ENCODE data around the gene NANOS3.

NANOS3 gene

DNA sequence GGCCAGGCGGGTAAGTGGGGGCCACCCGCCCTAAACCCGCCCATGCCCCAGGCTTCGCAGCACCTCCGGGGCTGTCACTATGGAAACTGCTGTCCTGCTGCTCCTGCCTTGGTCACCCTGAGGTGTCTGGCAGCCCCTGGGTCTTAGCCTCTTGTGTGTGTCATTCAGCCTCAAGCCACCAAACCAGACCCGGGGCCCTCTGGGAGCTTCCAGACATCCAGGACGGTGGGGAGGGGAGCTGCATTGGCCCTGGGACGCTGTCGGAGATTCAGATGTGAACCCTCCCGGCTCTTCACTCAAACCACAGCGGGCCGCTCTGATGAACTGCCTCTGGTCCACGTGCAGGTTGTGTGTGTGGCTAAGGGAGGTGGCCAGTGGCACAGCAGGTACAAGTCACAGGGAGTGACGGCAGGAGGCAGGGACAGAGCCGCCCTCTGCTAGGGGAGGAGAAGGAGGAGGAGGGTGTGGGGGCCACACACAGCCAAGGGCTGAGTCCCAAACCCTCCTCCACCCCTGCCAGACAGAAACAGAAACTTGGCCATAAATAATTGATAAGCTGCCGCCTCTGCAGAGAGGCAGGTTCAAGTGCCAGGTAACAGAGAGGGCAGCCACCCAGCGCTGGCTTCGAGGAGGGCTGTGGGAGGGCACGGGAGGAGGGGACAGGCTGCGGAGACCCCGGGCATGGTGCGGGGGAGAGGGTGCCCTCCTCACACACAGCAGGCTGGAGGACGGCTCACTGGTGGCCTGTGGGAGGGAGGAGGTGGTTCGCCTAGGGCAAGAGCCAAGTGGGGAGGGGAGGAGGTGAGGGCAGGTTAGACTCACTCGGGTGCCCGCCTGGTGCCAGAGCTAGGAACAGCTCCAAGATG, 8.0 kb downstream of the NANOS3 start:
- DNase-seq (ENCODE audit: low read depth in 1 of 2, low spot score in 1 of 2): no peak

DNA sequence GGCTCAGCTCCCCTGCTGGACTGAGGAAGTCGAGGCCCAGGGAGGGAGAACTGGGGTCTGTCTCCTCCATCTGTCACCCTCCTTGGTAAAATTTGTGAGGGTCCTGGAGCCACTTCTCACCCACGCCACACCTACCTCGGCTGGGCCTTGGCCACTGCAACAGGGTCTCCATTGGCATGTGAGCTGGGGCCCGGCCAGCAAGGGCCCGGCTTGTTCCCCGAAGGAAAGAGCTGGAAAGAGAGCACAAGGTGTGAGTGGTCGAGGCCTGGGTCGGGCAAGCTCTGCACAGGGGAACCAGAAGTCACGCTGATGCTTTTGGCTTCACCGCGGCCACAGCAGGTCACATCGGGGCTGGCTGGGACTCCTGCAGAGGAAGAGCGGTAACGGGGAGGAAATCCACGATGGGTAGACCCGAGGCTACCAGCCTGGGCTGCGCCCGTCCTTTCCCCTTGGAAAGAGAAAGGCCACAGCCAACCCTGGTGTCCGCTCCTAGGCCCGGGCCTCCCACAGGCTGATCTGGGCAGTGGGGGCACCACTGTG, 9.0 kb downstream of the NANOS3 start:
- no peak for DNase-seq (ENCODE audit: low read depth in 1 of 2, low spot score in 1 of 2)

DNA sequence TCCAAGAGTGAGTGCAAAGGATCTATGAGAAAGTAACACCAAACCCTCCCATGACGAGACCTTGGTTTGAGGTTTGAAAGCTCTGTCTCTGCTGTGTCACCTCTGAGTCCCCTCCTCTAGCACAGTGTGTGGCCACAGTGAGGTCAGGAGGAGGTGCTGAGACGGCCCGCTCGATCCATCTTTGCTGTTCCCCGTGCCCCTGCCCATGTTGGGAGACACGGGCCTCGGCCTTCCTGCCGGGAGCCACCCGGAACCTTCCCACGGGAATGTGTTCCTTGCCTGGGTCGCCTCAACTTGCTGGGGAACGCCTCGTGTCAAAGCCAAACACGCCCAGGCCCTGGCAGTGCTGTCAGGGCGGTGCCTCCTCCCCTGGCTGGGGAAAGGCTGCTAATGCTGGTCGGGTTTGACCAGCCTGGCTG, 10.1 kb downstream of the NANOS3 start:
- DNase-seq (ENCODE audit: low read depth in 1 of 2, low spot score in 1 of 2): no peak

- no peak for DNase-seq (ENCODE audit: low read depth in 1 of 2, low spot score in 1 of 2)
Observed at GRCh38 chr19:13887517-13887916, 10.6 kb downstream of the NANOS3 start.

GRCh38 chr19:13888281-13888680, 11.3 kb downstream of the NANOS3 start:
- DNase-seq (ENCODE audit: low read depth in 1 of 2, low spot score in 1 of 2): no peak

DNA sequence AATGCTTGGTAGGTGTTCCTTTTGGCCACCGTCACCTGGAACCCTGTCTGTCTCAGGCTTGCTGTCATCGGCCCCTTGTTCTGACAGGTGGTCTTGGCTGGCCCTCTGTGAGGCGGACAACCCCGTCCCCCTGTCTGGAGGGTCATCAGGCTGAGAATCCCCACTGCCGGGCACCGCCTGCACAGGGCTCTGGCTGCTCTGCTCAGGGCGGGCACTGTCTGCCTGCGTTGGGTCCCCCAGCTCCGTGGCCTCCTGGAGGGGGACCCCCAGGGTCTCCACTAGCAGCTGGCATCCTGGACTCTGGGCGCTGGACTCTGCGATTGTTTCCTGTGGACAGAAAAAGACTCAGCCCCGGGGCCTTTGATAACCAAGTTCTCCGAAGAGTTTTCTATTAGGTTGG, 13.2 kb downstream of the NANOS3 start:
- DNase-seq (ENCODE audit: low read depth in 1 of 2, low spot score in 1 of 2): no peak

- no peak for DNase-seq (ENCODE audit: low read depth in 1 of 2, low spot score in 1 of 2)
Observed at GRCh38 chr19:13892870-13893269, 15.9 kb downstream of the NANOS3 start.

DNA sequence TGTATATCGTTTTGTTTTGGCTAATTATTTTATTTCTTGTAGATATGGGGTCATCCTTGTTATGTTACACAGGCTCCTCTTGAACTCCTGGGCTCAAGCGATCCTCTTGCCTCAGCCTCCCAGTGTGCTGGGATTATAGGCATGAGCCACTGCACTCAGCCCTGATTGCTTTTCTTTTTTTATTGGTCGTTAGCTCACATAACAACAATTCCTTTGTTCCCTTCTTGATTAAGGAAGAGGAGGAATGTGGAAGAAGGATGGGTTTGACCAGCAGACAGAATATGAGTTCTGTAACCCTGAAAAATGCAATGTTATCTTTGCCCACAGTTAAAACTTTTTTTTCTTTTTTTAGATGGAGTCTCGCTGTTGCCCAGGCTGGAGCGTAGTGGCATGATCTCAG, 17.6 kb downstream of the NANOS3 start:
- DNase-seq (ENCODE audit: low read depth in 1 of 2, low spot score in 1 of 2): no peak

DNA sequence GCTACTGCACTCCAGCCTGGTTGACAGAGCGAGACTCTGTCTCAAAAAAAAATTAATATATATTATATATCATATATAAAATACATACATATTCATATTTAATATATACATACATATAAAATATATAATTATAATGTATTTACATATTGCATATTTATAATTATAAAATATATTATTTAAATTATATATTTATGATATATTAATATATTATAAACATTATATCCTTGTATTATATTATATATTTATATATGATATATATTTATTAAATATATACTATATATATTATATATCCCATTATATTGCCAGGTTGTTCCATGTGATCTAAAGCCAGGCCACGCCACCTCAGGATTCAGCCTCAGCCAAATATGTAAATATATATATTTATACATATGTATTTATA, 19.3 kb downstream of the NANOS3 start:
- DNase-seq (ENCODE audit: low read depth in 1 of 2, low spot score in 1 of 2): no peak

GRCh38 chr19:13899393-13899792, 22.5 kb downstream of the NANOS3 start:
- no peak for DNase-seq (ENCODE audit: low read depth in 1 of 2, low spot score in 1 of 2)

- DNase-seq (ENCODE audit: low read depth in 1 of 2, low spot score in 1 of 2): no peak
Observed at GRCh38 chr19:13899912-13900584, 23.1 kb downstream of the NANOS3 start.

- DNase-seq (ENCODE audit: low read depth in 1 of 2, low spot score in 1 of 2): no peak
Observed at GRCh38 chr19:13902993-13903555, 26.1 kb downstream of the NANOS3 start.

DNA sequence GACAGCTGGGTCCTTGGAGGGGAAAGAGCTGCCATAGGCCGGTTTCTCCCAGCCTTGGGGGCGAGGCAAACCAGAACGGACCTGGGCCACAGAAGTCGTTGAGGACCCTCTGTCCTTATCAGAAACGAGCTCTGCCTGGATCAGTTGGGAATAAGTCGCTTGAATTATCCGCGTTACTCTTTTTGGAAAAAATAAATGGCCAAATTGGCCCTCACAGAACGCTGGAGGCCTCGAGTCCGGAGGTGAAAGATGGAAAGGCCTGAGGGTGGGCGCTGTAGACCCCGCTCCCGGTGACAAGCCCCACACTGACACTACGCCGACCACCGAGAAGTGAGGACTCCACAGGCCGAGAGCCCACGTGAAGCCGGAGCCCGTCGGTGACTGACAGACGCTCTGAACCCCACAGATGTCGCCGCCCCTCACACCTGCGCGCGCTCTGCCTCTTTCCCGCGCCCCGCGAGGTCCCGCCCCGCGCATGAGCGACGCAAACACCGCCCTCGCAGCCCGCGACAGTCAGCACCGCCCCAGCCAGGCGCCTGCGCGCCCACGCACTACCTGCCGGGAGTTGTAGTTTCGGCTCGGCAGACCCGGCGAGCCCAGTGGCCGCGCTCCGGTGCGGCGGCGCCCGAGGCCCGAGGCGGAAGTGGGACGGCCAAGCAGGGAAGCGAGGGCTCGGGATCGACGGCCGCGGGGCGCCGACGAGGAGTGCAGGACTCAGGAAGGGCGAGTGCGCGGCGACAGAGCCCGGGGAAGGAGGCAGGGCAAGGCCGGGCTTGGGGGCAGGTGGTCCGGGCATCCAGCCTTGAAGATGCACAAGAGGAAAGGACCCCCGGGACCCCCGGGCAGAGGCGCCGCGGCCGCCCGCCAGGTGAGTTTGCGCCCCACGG, 28.9 kb downstream of the NANOS3 start, which contains the start of the genes BRME1 and CC2D1A:
Gene BRME1 (minus strand): TSS at position 484 of the 887 bp plus-strand sequence. CDS start 1,225 bp downstream, outside the sequence.
Gene CC2D1A (plus strand): TSS at position 568 of the 887 bp plus-strand sequence. CDS start 241 bp downstream, at position 809.
- DNase-seq (ENCODE audit: low read depth in 1 of 2, low spot score in 1 of 2): peak; percentile 89 to 93

GRCh38 chr19:13906521-13906904, 29.6 kb downstream of the NANOS3 start:
- no peak for DNase-seq (ENCODE audit: low read depth in 1 of 2, low spot score in 1 of 2)

- DNase-seq (ENCODE audit: low read depth in 1 of 2, low spot score in 1 of 2): no peak
Observed at GRCh38 chr19:13906910-13907309, 30.0 kb downstream of the NANOS3 start.

- DNase-seq (ENCODE audit: low read depth in 1 of 2, low spot score in 1 of 2): no peak
Observed at GRCh38 chr19:13908674-13909073, 31.7 kb downstream of the NANOS3 start.

GRCh38 chr19:13909430-13909829, 32.5 kb downstream of the NANOS3 start:
- no peak for DNase-seq (ENCODE audit: low read depth in 1 of 2, low spot score in 1 of 2)

DNA sequence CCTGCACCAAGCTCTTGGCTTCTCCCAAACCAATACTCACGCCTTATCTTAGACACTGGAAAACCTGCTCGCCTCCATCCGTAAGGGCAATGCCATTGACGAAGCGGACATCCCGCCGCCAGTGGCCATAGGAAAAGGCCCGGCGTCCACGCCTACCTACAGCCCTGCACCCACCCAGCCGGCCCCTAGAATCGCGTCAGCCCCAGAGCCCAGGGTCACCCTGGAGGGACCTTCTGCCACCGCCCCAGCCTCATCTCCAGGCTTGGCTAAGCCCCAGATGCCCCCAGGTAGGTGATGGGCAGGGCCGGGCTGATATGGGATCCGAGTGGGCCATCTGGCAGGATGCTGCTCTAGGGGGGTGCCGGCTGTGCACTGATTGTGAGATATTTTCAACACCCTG, 36.4 kb downstream of the NANOS3 start:
- DNase-seq (ENCODE audit: low read depth in 1 of 2, low spot score in 1 of 2): no peak

GRCh38 chr19:13914777-13915176, 37.8 kb downstream of the NANOS3 start:
- DNase-seq (ENCODE audit: low read depth in 1 of 2, low spot score in 1 of 2): no peak

- no peak for DNase-seq (ENCODE audit: low read depth in 1 of 2, low spot score in 1 of 2)
Observed at GRCh38 chr19:13917888-13918406, 41.0 kb downstream of the NANOS3 start.

Data from activated T-helper 1 cell treated with anti-CD3 and anti-CD28 coated beads, Interleukin-2, amount 50 U/mL, for 16 hours (primary cell).